Measurements from ENCODE around the gene DCLK1. TPM values are rescaled to one million over a fixed set of nuclear protein-coding genes. Genes with fewer than 3 reads are reported as not detected.

Gene DCLK1
- total RNA-seq, 1 donor from 2014 or later: 36.1 TPM

DNA sequence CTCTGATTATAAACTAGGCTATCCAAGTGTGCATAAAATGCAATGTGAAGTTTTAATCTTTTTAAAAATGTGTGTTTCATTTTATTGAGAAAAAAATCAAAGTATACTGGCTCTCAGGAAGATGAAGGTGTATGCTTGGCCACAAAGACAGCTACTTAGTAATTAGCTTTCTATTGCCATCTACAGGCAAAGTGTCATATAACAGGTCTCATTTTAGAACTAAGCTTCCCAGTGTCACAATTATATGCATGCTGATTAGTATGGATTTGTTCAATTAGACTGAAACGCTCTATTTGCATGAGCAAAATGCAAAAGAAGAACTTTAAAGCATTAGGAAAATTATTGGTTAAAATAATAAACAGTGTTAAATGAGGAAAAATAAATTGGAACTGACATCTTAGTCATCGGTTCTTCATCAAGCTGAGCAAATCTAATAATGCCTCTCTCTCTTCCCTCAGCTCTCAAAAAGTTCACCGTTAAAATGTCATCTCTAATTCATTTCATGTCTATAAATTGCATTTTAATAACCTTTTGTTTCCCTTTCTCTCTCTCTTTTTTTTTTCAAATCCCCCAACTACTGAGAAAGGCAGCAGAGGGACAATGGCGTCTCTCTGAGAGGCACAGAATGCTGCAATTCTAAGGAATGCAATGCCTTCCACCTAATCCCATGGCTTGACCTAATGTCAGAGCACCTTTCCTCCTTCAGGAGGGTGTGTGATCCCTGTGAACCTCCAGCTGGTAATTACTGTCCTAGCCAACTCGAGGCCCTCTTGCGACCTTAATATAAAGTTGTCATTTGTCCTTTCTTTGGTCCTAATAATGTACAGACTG, 341.6 kb downstream of the DCLK1 start:
- Histone ChIP-seq H3K4me3 (no peak overlapping the region), H3K9me3 (no peaks in the 10 kb centered on the region), H3K4me1 (peaks cover 16% of the 10 kb centered on the region), H3K36me3 (no peaks in the 10 kb centered on the region), H3K27ac (no peak overlapping the region), H3K27me3 (no peaks in the 10 kb centered on the region)
- no peak for DNase-seq (ENCODE audit: extremely low spot score in 2 of 2)
- intact Hi-C loops (cut with DNase I): loop anchor here (10.0 kb wide), 1 partner anchor 155 kb away; no protein-coding TSS in a partner anchor
- TF ChIP-seq, protein P1, sequence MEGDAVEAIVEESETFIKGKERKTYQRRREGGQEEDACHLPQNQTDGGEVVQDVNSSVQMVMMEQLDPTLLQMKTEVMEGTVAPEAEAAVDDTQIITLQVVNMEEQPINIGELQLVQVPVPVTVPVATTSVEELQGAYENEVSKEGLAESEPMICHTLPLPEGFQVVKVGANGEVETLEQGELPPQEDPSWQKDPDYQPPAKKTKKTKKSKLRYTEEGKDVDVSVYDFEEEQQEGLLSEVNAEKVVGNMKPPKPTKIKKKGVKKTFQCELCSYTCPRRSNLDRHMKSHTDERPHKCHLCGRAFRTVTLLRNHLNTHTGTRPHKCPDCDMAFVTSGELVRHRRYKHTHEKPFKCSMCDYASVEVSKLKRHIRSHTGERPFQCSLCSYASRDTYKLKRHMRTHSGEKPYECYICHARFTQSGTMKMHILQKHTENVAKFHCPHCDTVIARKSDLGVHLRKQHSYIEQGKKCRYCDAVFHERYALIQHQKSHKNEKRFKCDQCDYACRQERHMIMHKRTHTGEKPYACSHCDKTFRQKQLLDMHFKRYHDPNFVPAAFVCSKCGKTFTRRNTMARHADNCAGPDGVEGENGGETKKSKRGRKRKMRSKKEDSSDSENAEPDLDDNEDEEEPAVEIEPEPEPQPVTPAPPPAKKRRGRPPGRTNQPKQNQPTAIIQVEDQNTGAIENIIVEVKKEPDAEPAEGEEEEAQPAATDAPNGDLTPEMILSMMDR (IDR thresholded peaks at IDR 0.05): peak in 1 of 3 experiments; percentile 41
- TF ChIP-seq POLR2AphosphoS5 (IDR thresholded peaks at IDR 0.05; ENCODE audit: insufficient read depth in 1 of 2, low read depth in 1 of 2): no peak

- H3K9me3 ChIP-seq: no peaks in the 10 kb centered on the region
- TF ChIP-seq, protein P1 (IDR thresholded peaks at IDR 0.05): no peak
- TF ChIP-seq POLR2AphosphoS5 (IDR thresholded peaks at IDR 0.05; ENCODE audit: insufficient read depth in 1 of 2, low read depth in 1 of 2) (no peak), POLR2A (IDR thresholded peaks at IDR 0.05) (no peak)
- H3K4me1 ChIP-seq: peaks cover 5% of the 10 kb centered on the region
- H3K27me3 ChIP-seq: no peaks in the 10 kb centered on the region
- intact Hi-C loops (cut with DNase I): no loop called here
- no peak overlapping the region for H3K27ac ChIP-seq
- H3K36me3 ChIP-seq: no peaks in the 10 kb centered on the region
- no peak for DNase-seq (ENCODE audit: extremely low spot score in 2 of 2)
- H3K4me3 ChIP-seq: no peak overlapping the region
Measured at GRCh38 chr13:35787937-35788336, 343.2 kb downstream of the DCLK1 start.

GRCh38 chr13:35785576-35786303, 345.4 kb downstream of the DCLK1 start:
- Histone ChIP-seq H3K4me1 (peaks cover 15% of the 10 kb centered on the region), H3K27ac (no peak overlapping the region), H3K36me3 (no peaks in the 10 kb centered on the region), H3K4me3 (no peak overlapping the region), H3K27me3 (no peaks in the 10 kb centered on the region), H3K9me3 (no peaks in the 10 kb centered on the region)
- intact Hi-C loops (cut with DNase I): no loop called here
- TF ChIP-seq POLR2A (IDR thresholded peaks at IDR 0.05) (no peak), POLR2AphosphoS5 (IDR thresholded peaks at IDR 0.05; ENCODE audit: insufficient read depth in 1 of 2, low read depth in 1 of 2) (no peak)
- TF ChIP-seq, protein P1 (IDR thresholded peaks at IDR 0.05): no peak
- DNase-seq (ENCODE audit: extremely low spot score in 2 of 2): no peak

DNA sequence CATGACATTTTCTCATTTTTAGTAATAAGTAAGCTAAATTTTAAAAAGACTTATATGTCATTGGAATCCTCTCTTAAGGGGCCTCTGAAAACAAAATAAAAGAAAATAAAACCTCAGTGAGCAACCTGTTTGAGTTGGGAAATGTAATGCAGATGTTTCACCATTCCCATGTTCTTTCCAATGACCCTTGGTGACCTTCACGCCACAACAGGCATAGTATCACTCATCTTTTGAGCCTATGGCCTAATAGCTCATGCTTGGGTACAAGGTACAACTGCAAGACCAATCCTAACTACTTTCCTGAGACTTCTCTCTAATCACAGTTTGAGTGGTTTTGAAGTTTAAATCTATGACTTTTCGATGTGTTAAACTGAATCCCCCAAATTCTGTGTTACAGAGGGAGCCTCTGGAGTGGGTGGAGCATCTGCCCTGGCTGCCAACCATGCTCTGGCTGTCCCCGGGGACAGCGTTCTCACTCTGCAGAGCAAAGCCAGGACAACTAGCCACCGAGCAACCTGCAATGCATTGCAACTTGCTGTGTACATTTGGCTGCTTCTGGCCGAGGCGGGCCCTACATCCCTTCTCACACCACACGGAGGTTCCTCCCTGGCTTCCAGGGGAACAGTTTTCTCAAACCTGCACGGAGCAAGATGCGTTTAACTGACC, 346.8 kb downstream of the DCLK1 start:
- H3K9me3 ChIP-seq: no peaks in the 10 kb centered on the region
- no peak overlapping the region for H3K4me3 ChIP-seq
- no peaks in the 10 kb centered on the region for H3K36me3 ChIP-seq
- no peaks in the 10 kb centered on the region for H3K27me3 ChIP-seq
- no peak for DNase-seq (ENCODE audit: extremely low spot score in 2 of 2)
- intact Hi-C loops (cut with DNase I): no loop called here
- no peak for TF ChIP-seq POLR2A (IDR thresholded peaks at IDR 0.05)
- TF ChIP-seq POLR2AphosphoS5 (IDR thresholded peaks at IDR 0.05; ENCODE audit: insufficient read depth in 1 of 2, low read depth in 1 of 2): no peak
- TF ChIP-seq, protein P1 (IDR thresholded peaks at IDR 0.05): no peak
- H3K4me1 ChIP-seq: peaks cover 15% of the 10 kb centered on the region
- H3K27ac ChIP-seq: no peak overlapping the region

Measured in vagina (tissue), 2 donors.